GM12865 (cell line): ENCODE measurements around the gene IFT88.

ENCODE experiments used
- DNase-seq: peaks from one replicate; pipeline ENCODE4 v3.0.0; 2010; ENCODE audit warnings: low read depth
- H3K4me3 ChIP-seq: 2 replicates; pipeline ENCODE4 v1.5.1; 2011; ENCODE audit warnings: mild to moderate bottlenecking, low read depth, low read length, control low read depth
- CTCF ChIP-seq: IDR thresholded peaks from 2 replicates; pipeline ENCODE4 v1.5.1; 2011; ENCODE audit warnings: low read length, control low read depth, low read depth, inconsistent platforms; ENCODE audit not compliant: insufficient read depth; ENCODE audit errors: missing control alignments

Gene IFT88

GRCh38 chr13:20647758-20648157, 80.8 kb downstream of the IFT88 start:
- H3K4me3 ChIP-seq = no peak overlapping the region
- no peak for TF ChIP-seq CTCF
- DNase-seq = no peak

- H3K4me3 ChIP-seq = no peak overlapping the region
- no peak for DNase-seq
- no peak for TF ChIP-seq CTCF
Measured at GRCh38 chr13:20652946-20653345, 86.0 kb downstream of the IFT88 start.

- no peak for DNase-seq
- H3K4me3 ChIP-seq = no peak overlapping the region
- TF ChIP-seq CTCF = no peak
Measured at GRCh38 chr13:20654156-20654555, 87.2 kb downstream of the IFT88 start.

- DNase-seq = no peak
- no peak overlapping the region for H3K4me3 ChIP-seq
- TF ChIP-seq CTCF = no peak
Measured at GRCh38 chr13:20658451-20659040, 91.6 kb downstream of the IFT88 start.

GRCh38 chr13:20664351-20664750, 97.4 kb downstream of the IFT88 start:
- H3K4me3 ChIP-seq = no peak overlapping the region
- no peak for DNase-seq
- TF ChIP-seq CTCF = no peak

- no peak overlapping the region for H3K4me3 ChIP-seq
- no peak for TF ChIP-seq CTCF
- no peak for DNase-seq
Measured at GRCh38 chr13:20666948-20667347, 100.0 kb downstream of the IFT88 start.

DNA sequence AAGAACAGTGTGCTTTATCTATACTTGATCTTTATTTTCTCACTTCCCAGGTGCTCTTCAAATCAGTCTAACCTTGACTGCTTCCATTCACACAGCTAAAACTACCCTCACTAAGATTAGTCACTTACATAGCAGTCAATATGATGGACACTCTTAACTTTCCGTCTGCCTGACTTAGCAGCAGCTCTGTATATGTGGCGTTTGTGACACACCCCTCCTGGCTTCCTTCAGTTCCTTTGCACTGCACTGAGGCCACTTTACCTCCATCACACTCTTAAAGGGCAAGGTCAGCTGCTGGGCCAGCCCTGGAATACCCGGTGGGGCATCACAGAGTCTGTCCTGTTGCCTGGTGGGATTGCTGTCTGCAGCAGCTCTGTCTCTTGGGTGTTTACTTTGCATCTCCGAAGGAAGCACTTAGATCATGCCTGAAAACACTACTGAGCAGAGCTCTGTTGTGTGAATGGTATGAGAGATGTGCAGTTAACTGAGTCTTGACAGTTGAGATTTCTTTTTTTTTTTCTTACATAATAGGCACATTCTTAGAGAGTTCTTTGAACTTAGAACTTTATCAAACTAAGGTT, 101.0 kb downstream of the IFT88 start:
- no peak for DNase-seq
- no peak overlapping the region for H3K4me3 ChIP-seq
- TF ChIP-seq CTCF = no peak
